ENCODE results near the gene ZNF277.

DNA sequence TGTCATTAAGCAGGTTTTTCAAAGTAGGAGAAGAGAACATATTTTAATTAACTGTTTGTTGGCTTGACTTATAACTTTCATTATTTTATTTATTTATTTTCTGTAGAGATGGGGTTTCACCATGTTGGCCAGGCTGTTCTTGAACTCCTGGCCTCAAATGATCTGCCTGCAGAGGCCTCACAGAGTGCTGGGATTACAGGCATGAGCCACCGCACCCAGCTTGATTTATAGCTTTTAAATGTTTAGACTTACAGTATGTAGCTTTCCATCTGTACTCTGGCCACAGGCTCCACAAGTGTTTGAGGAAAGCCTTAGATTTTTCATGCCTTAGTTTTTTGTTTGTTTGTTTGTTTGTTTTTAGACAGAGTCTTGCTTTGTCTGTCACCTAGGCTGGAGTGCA, 171.1 kb downstream of the ZNF277 start:
- no peak for TF ChIP-seq POLR2AphosphoS2 (IDR thresholded peaks at IDR 0.05; ENCODE audit: low read depth, low read length)
- TF ChIP-seq CEBPB (IDR thresholded peaks at IDR 0.05; ENCODE audit: borderline replicate concordance in 1 of 2, low read depth in 2 of 2, low read length in 2 of 2) = no peak
